Measurements from ENCODE around the gene MTRF1L.
"Not testable (repeated sequence)": the region's sequence is repeated elsewhere in the genome, so short reads cannot be mapped to it uniquely, and the experiment has no call there.

The MTRF1L gene

GRCh38 chr6:152966168-152966894, 36.2 kb downstream of the MTRF1L start:
- DNase-seq = not testable (repeated sequence)

- no peak for DNase-seq
Observed at GRCh38 chr6:152959333-152959732, 43.2 kb downstream of the MTRF1L start.

- no peak for DNase-seq
Observed at GRCh38 chr6:152957796-152958195, 44.7 kb downstream of the MTRF1L start.

GRCh38 chr6:152954443-152954842, 48.1 kb downstream of the MTRF1L start:
- no peak for DNase-seq

GRCh38 chr6:152952866-152953509, 49.5 kb downstream of the MTRF1L start:
- peak; percentile 0 for DNase-seq

GRCh38 chr6:152952045-152952444, 50.5 kb downstream of the MTRF1L start:
- no peak for DNase-seq

- DNase-seq = no peak
Observed at GRCh38 chr6:152950240-152950639, 52.3 kb downstream of the MTRF1L start.

GRCh38 chr6:152948150-152948768, 54.2 kb downstream of the MTRF1L start:
- DNase-seq = peak; percentile 1

GRCh38 chr6:152946995-152947394, 55.5 kb downstream of the MTRF1L start:
- DNase-seq = no peak

- no peak for DNase-seq
Observed at GRCh38 chr6:152946484-152946883, 56.0 kb downstream of the MTRF1L start.

GRCh38 chr6:152943260-152943897, 59.1 kb downstream of the MTRF1L start:
- no peak for DNase-seq

GRCh38 chr6:152942319-152942869, 60.1 kb downstream of the MTRF1L start:
- no peak for DNase-seq

GRCh38 chr6:152941746-152942145, 60.8 kb downstream of the MTRF1L start:
- no peak for DNase-seq

Measured in NCI-H2171 (cell line).